ENCODE data around the gene ILF2.
A peak's percentile ranks its signal among the peaks of the same experiment; 100 is the strongest.
"Not testable (repeated sequence)": the region's sequence is repeated elsewhere in the genome, so short reads cannot be mapped to it uniquely, and the experiment has no call there.

Gene ILF2

DNA sequence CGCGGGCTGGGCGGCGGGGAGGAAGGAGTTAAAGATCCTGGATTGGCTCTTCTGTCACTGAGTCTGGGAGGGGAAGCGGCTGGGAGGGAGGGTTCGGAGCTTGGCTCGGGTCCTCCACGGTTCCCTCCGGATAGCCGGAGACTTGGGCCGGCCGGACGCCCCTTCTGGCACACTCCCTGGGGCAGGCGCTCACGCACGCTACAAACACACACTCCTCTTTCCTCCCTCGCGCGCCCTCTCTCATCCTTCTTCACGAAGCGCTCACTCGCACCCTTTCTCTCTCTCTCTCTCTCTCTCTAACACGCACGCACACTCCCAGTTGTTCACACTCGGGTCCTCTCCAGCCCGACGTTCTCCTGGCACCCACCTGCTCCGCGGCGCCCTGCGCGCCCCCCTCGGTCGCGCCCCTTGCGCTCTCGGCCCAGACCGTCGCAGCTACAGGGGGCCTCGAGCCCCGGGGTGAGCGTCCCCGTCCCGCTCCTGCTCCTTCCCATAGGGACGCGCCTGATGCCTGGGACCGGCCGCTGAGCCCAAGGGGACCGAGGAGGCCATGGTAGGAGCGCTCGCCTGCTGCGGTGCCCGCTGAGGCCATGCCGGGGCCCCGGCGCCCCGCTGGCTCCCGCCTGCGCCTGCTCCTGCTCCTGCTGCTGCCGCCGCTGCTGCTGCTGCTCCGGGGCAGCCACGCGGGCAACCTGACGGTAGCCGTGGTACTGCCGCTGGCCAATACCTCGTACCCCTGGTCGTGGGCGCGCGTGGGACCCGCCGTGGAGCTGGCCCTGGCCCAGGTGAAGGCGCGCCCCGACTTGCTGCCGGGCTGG lies 7.9 kb upstream of the ILF2 start, which contains the start of gene NPR1:
TSS of gene NPR1 (plus strand) at position 170 of the 818 bp plus-strand sequence. CDS start at position 591, 421 bp downstream.
- DNase-seq = no peak

DNA sequence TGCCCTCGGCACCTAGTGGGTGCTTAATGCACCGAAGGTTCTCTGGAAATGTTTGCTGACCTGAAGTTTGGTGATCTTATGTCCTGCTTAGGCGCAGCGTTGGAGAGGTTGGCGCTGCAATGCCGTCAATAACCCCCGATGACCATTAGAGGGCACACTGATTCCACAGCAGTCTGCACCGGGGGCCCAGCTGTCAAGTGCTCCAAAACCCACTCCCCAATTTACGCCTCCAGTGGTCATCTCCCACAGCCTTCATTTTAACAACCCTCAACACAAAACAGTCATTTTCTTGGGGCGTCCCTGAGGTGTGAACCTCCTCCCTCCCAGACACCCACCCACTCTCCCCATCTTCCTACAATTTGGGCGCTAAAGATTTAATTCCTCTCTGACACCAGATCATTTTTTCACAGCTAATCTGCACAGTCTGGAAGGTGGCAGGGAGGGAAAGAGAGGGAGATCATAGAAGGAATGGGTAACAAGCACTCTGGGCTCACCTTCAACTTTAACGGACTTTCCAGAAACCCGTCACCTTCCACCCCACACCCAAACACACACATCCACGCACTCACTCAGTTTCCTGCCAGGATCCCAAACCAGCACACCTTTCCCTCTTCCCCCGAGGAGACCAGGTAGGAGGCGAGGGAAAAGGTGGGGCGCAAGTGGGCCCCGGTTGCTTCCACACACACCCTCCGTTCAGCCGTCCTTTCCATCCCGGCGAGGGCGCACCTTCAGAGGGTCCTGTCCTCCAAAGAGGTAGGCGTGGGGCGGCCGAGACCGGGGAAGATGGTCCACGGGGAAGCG lies 7.1 kb upstream of the ILF2 start:
- DNase-seq = peak; percentile 27 to 28

DNA sequence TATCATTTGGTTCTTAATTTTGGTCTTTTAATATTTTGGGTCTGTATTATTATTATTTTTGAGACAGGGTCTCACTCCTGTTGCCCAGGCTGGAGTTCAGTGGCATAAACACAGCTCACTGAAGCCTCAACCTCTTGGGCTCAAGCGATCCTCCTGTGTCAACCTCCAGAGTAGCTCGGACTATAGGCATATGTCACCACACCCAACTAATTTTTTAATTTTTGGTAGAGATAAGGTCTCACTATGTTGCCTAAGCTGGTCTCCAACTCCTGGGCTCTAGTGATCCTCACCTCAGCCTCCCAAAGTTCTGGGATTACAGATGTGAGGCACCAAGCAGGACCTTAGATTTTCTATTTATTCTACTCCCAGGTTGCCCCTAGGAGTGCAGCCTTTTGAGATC lies 2.7 kb upstream of the ILF2 start:
- DNase-seq = no peak

DNA sequence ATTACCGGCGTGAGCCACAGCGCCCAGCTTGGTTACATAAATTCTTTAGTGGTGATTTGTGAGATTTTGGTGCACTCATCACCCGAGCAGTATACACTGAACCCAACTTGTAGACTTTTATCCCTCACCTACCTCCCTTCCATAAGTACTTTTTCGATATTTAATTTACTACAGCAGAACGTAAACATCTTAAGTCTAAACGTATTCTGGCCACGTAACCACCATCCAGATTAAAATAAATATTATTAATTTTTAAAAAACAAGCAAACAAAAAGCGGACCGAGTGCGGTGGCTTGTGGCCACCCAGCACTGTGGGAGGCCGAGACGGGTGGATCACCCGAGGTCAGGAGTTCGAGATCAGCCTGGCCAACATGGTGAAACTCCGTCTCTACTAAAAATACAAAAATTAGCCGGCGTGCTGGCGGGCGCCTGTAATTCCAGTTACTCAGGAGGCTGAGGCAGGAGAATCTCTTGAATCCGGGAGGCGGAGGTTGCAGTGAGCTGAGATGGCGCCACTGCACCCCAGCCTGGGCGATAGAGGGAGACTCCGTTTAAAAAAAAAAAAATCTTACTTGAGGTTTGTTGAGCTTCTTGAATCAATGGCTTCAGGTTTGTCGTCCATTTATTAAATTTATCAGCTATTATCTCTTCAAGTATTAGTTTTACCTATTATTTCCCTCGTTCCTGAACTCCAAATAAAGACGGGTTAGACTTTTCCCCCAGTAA lies 998 bp upstream of the ILF2 start:
- peak; percentile 25 to 31 for DNase-seq

GRCh38 chr1:153670257-153670858 lies 435 bp downstream of the ILF2 start:
- DNase-seq = no peak

GRCh38 chr1:153669606-153670005 lies 1.2 kb downstream of the ILF2 start:
- no peak for DNase-seq

DNA sequence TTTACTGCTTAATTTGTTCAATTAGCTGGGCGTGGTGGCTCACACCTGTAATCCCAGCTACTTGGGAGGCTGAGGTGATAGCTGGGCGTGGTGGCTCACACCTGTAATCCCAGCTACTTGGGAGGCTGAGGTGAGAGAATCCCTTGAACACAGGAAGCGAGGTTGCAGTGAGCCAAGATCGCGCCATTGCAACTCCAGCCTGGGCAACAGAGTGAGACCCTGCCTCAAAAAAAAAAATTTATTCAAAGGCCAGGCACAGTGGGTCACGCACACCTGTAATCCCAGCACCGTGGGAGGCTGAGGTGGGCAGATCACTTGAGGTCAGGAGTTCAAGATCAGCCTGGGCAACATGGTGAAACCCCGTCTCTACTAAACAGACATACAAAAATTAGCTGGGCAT lies 2.1 kb downstream of the ILF2 start:
- not testable (repeated sequence) for DNase-seq

GRCh38 chr1:153667439-153667838 lies 3.4 kb downstream of the ILF2 start:
- DNase-seq = no peak

DNA sequence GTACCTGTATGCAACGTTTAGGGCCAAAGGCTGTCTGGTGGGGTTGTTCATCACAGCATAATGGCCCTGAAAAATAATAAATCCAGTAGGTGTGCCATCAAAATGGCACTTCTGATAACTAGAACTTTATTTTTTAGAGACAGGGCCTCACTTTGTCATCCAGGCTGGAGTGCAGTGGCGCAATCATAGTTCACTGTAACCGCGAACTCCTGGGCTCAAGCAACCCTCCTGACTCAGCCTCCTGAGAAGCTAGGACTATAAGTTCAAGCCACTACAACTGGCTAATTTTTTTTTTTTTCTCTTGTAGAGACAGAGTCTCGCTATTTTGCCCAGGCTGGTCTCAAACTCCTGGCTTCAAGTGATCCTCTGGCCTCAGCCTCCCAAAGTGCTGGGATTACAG lies 7.6 kb downstream of the ILF2 start:
- peak; percentile 11 to 13 for DNase-seq

DNA sequence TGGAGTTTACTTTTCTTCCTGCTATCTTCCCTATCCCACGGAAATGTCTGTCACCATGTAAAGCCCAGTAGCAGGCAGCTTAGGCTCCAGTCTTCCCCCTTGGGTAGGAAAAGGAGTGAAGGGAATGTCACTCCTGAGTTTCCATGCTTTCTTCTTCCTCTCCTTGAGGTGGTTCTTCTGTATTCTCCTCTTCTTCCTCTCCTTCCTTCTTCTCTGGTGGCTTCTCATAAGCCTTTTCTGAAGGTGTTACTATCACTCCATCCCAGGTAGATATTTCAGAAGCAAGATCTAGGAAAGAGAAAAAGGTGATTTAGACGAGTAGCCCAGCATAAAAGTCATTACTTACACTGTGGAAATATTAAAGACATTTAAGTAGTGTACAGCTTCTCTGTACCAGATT lies 8.5 kb downstream of the ILF2 start:
- DNase-seq = no peak

DNA sequence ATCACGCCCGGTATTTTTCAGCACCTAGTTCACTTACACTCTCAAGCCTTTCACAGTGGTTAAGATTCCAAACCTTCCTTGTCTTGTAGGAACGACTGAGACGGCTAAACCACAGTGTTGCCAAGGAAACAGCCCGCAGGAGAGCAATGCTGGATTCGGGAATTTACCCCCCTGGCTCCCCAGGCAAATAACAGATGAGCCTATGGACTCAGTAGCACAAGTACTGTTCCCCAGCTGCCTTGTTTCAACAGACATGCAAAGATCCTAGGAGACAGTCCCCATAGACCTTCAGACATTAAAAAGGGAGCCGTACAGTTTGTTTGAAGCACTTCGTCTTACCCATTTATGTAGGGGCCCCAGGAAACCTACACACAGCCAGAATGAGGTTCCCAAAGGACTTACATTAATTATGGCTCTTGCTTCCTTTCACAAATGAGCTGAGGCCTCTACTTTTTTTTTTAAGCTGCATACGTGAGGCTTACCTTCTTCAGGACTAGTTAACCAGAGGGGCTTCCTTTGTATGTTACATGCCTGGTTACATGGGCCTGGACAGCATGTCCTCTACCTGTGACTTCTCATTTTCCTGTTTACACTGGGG lies 9.6 kb downstream of the ILF2 start:
- DNase-seq = no peak

GRCh38 chr1:153659656-153660055 lies 11.1 kb downstream of the ILF2 start:
- no peak for DNase-seq

- no peak for DNase-seq
Observed at GRCh38 chr1:153659175-153659534, 11.6 kb downstream of the ILF2 start.

DNA sequence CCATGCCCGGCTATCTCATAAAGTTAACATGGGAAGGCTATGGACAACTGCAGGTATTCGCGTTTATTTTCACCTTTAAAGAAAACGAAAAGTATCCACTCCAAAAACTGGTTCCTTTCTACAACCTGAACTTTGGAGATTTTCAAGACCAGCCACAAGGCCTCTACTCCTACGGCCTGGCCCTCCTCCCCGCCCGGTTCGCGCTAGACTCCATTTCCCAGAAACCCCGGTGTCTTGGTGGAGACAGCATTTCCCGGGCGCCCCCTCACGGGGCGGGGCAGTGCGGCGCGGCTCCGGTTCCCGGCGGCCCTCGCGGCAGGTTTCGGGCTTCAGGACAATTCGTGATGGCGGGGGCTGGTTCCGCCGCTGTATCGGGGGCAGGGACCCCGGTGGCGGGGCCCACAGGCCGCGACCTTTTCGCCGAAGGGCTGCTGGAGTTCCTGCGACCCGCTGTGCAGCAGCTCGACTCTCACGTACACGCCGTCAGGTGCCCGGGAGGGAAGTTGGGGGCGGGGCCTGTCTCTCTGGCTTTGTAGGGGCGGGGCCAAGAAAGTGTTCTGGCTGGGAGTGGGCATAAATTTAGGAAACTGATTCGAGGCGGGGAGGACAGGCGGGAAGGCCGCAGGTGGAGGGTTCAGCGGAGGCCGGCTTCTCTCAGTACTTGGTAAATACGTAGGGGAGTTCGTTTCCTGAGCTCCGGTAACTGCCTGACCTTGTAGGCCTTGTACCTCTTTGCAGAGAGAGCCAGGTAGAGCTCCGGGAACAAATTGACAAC lies 12.2 kb downstream of the ILF2 start, which contains the start of gene SNAPIN:
TSS of gene SNAPIN (plus strand) at position 304 of the 775 bp plus-strand sequence. CDS start at position 345, 41 bp downstream.
- peak; percentile 78 to 85 for DNase-seq

DNA sequence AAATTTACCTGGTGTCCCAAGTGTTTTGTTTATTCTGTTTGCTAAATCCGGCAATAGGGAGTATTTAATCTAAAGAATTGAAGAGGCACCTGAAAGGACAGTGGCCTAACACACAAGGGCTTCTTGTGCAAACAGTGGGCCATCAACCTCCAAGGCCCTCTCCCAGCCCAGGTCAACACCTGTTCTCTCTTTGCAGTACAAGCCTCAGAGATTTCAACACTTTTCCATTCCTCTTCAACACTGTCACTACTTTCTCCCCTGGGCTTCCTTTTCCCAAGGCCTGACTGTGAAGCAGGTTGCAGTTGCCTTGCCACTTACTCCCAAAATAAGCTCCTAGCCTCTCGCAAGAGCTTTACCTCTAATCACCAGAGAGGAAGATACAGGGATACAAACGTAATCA lies 15.5 kb downstream of the ILF2 start:
- DNase-seq = no peak

DNA sequence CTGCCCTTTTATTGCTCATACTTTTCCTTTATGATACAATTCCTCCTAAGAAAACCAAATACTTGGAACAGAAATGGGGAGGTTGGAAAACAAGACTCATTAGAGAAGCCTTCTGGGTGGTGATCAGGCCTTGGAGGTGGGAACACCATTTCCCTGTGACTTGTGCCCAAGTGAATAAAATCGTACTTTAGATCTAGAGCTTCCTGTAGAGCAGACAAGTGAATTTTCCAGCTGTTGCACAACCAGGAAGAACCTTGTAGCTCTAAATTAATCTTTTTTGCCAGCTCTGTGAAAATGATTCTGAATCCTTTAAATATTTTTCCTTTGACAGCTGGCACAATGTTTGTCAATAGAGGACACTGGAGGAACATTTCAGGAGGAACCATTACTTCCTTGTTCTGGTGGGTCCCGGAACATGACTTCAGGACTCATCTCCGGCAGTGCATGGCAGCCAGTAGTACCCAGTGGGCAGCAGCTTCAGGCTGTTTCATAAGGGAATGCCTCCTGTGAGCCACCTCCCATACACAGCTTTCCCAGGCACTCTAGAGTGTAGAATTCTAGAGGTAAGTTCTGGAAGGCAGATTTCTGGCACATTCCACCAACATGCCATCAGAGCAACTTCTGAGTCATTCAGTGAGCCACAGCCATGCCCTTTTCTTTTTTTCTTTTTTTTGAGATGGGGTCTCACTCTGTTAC lies 17.8 kb downstream of the ILF2 start:
- no peak for DNase-seq

DNA sequence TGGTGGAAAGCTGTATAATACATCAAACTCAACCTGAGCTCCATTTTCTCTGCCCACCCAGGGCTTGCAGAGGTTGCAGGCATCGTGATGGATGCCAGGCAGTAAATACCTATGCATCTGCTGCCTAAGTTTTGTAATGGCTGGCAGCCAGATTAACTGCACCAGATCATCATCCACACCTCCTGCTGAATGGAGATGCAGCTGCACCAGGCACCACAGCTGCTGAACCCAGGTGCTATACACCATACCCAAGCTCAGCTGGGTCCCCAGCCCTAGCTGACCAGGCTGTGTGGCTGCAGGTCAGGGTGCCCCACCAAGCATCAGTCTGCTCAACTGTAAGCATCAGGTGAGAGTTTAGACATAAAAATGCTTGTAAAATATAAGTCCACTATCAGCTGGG lies 19.0 kb downstream of the ILF2 start:
- DNase-seq = no peak

DNA sequence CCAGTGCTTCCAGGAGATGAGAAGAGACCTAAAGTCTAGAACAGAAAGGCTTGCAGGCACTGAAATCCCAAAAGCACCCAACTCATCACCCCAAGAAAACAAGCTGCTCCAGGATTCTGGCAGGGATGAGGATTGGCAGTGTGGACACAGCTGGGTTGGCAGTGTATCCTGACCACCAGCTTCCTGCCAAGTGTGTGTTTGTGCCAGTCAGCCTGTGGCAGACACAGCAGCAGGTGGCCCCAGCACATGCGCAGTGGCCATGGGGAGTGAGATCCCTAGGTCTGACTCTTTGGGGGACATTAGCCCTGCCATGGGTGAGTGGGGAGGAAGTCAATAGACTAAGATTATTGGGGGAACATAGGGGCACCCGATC lies 20.9 kb downstream of the ILF2 start:
- DNase-seq = no peak

GRCh38 chr1:153649137-153649862 lies 21.5 kb downstream of the ILF2 start:
- no peak for DNase-seq

- no peak for DNase-seq
Observed at GRCh38 chr1:153648000-153648643, 22.7 kb downstream of the ILF2 start.
